ENCODE results near the gene ADAMTS13.

ADAMTS13 gene

DNA sequence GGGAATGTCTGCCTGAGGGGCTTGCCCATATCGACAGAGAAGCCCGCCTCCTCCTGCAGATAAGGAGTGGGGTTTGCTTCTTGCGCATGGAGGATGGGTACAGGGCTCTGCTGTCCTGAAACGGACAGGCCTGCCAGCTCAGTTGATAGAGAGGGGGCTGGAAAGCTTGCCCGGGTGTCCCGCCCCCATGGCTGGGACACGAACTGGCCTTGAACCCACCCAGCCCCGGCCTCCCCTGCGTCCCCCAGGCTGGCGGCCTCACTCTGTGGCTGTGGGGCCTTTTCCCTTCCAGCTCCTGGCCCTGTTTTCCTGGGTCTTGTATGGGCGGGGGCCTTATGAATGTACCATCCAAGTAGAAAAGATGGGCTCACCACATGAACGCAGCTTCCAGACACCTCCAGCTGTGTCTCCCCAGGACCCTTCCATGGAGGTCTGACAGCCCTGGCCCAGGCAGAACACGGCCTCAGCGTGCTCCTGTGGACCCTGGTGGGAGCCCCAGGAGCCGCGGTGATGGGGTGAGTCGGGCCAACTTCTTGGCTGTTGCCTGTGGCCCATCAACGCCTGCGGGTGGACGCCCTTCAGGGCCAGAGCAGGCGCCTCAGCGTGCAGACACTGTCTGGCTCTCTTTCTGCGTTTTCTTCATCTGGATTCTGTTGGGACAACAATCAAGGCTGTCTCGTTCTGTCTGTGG lies 72.6 kb downstream of the ADAMTS13 start:
- H3K4me1 ChIP-seq (ENCODE audit: insufficient read depth, low read length): no peaks in the 10 kb centered on the region
- H3K36me3 ChIP-seq (ENCODE audit: insufficient read depth, low read length): no peaks in the 10 kb centered on the region
- H3K9me3 ChIP-seq (ENCODE audit: insufficient read depth, low read depth, low read length): no peaks in the 10 kb centered on the region
- no peak overlapping the region for H3K27ac ChIP-seq (ENCODE audit: low read depth, low read length)
- H3K4me3 ChIP-seq (ENCODE audit: low read length): no peak overlapping the region
- H3K27me3 ChIP-seq (ENCODE audit: insufficient read depth, low read length): no peaks in the 10 kb centered on the region
- no peak overlapping the region for H3K9ac ChIP-seq (ENCODE audit: low read depth, low read length)
- 90% methylated on average over 24 of the region's 24 CpGs for WGBS

DNA sequence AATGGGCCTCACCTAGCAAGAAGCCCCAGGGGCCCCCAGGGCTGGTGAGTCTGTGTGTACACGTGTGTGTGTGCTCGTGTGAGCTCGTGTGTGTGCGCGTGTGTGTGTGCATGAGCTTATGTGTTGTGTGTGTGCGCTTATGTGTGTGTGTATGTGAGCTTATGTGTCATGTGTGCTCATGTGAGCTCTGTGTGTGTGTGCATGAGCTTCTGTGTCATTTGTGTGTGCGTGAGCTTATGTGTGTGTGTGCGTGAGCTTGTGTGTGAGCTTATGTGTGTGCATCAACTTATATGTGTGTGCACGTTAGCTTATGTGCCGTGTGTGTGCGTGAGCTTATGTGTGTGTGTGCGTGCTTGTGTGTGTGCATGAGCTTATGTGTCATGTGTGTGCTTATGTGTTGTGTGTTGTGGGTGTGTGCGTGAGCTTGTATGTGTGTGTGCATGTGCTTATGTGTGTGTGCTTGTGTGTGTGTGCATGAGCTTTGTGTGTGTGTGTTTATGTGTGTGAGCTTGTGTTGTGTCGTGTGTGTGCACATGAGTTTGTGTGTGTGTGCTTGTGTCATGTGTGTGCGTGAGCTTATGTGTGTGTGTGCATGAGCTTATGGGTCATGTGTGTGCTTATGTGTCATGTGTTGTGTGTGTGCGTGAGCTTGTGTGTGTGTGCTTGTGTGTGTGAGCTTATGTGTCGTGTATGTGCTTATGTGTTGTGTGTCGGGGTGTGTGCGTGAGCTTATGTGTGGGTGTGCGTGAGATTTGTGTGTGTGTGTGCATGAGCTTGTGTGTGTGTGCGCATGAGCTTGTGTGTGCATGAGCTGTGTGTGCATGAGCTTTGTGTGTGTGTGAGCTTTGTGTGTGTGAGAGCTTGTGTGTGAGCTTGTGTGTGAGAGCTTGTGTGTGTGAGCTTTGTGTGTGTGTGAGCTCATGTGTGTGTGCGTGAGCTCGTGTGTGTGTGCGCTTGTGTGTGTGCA lies 73.4 kb downstream of the ADAMTS13 start:
- H3K9ac ChIP-seq (ENCODE audit: low read depth, low read length): no peak overlapping the region
- H3K4me1 ChIP-seq (ENCODE audit: insufficient read depth, low read length): no peaks in the 10 kb centered on the region
- H3K27ac ChIP-seq (ENCODE audit: low read depth, low read length): no peak overlapping the region
- H3K36me3 ChIP-seq (ENCODE audit: insufficient read depth, low read length): no peaks in the 10 kb centered on the region
- H3K4me3 ChIP-seq (ENCODE audit: low read length): no peak overlapping the region
- no peaks in the 10 kb centered on the region for H3K9me3 ChIP-seq (ENCODE audit: insufficient read depth, low read depth, low read length)
- 93% methylated on average over 24 of the region's 24 CpGs for WGBS
- no peaks in the 10 kb centered on the region for H3K27me3 ChIP-seq (ENCODE audit: insufficient read depth, low read length)

DNA sequence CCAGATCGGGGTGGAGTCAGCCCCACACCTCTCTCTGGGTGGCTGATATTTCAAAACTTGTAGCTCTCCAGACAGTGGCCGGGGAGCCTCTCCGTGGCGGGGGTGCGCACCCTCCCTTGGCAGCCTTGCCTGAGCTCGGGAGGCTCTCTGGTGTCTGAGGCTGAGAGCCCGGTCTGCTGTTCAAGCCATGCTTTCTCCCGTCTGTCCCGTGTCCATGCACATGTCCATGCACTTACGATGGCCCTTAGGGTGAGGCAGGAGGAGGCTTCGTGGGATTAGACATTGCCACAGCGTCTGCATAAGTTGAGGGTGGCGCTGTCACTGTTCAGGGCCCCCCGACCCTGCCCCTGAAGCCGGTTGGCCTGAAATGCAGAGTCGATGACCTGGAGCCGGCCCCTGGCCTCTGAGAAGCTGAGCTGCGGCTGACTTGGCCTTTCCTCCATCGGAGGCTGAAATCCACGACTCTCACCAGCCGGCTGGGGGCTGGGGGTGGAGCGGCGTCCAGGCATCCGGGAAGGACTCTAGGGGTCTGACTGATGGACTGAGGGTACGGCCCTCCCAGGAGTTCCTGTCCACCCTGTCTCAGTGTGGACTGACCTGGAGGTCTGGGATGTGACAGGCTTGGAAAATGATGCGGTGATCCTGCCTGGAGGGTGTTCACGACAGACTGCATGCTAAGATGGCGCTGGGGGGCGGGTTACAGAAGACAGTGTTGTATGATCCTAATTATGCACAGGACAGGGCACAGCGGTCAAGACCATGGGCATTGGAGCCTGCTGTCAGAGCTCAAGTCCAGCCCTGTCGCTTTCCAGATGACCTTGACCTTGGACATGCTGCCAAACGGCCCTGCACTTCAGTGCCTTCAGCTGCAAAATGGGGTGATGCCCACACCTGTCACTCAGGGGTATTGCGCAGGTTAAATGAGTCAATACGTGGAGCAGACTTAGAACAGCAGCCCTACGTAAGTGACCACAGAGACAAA lies 75.0 kb downstream of the ADAMTS13 start:
- Histone ChIP-seq H3K4me1 (ENCODE audit: insufficient read depth, low read length) (no peaks in the 10 kb centered on the region), H3K36me3 (ENCODE audit: insufficient read depth, low read length) (no peaks in the 10 kb centered on the region), H3K9me3 (ENCODE audit: insufficient read depth, low read depth, low read length) (peaks cover 4% of the 10 kb centered on the region), H3K9ac (ENCODE audit: low read depth, low read length) (no peak overlapping the region), H3K27ac (ENCODE audit: low read depth, low read length) (no peak overlapping the region), H3K4me3 (ENCODE audit: low read length) (no peak overlapping the region), H3K27me3 (ENCODE audit: insufficient read depth, low read length) (no peaks in the 10 kb centered on the region)
- 89% methylated on average over 35 of the region's 35 CpGs for WGBS

DNA sequence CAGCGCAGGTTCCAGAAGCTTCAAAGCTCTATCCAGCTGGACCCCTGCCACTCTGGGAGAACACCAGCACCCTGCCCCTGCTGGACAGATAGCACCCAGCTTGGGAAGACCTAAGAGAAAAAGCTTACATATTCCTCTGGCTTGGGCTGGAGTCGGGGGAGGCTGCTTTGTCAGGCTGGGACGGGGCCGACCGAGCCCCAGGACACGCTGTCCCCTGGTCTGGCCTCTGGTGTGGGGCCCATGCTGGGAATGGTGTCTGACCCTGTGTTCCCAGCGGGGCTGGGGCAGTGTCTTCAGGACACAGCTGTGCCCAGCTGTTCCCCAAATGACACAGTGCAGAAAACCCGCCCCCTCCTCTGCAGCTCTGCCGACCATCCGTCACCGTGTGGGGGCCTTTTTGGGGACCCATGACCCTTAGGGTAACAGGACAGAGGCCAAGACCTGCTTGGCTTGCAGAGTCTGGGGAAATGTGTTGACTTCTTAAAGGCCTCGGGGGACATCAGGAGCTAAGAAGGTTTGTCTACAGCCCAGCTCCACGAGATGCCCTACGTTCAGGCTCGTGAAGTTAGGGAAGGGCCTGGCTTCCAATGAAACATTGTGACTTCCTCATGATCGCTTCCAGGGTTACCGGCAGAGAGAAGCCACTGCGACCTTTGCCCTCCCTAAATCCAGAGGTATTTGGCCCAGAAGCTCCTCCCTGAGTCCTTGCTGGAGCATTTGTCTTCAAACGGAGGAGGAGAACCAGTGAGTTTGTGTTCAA lies 77.1 kb downstream of the ADAMTS13 start:
- WGBS: 90% methylated on average over 19 of the region's 19 CpGs
- Histone ChIP-seq H3K4me3 (ENCODE audit: low read length) (no peak overlapping the region), H3K4me1 (ENCODE audit: insufficient read depth, low read length) (no peaks in the 10 kb centered on the region), H3K9ac (ENCODE audit: low read depth, low read length) (no peak overlapping the region), H3K9me3 (ENCODE audit: insufficient read depth, low read depth, low read length) (peaks cover 9% of the 10 kb centered on the region), H3K27me3 (ENCODE audit: insufficient read depth, low read length) (no peaks in the 10 kb centered on the region), H3K27ac (ENCODE audit: low read depth, low read length) (no peak overlapping the region), H3K36me3 (ENCODE audit: insufficient read depth, low read length) (no peaks in the 10 kb centered on the region)

DNA sequence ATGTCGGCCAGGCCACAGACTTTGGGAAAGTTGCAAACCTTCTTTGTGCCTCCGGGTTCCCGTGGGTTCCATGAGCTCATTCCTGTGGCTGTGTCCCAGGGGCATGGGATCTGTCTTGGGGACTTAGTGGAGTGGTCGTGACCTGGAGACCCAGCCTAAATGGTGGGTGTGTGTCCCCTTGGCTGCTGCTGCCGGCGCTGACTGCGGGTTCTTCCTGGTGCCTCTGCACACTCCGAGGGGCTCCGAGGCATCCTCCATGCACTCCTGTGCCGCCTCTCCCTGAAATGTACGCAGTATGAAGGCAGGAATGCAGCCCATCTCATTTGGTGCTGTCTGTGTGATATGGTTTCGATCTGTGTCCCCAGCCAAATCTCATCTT lies 77.7 kb downstream of the ADAMTS13 start:
- 92% methylated on average over 12 of the region's 12 CpGs for WGBS

DNA sequence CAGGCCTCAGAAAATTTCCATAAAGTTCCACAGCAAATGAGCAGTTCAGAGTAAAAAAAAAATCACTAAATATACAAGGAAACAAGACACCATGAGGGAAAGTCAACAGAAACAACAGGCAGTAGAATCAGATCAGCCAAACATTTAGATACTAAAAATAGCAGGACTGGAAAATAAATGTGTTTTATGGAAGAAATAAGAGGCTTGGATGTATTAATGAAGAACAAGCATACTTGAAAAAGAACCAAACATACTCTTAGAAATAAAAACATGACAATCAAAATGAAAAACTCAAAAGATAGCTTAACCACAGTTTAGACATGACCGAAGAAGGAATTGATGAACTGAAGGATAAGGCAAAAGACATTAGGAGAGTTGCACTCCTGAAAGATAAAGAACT lies 79.9 kb downstream of the ADAMTS13 start:
- WGBS: 98% methylated on average over 1 of the region's 1 CpG
- no peaks in the 10 kb centered on the region for H3K4me1 ChIP-seq (ENCODE audit: insufficient read depth, low read length)

More for the DNA sequence above, 77.7 kb downstream of the ADAMTS13 start:
- no peaks in the 10 kb centered on the region for H3K4me1 ChIP-seq (ENCODE audit: insufficient read depth, low read length)
- H3K4me3 ChIP-seq (ENCODE audit: low read length): no peak overlapping the region
- H3K27ac ChIP-seq (ENCODE audit: low read depth, low read length): no peak overlapping the region
- H3K27me3 ChIP-seq (ENCODE audit: insufficient read depth, low read length): no peaks in the 10 kb centered on the region
- H3K36me3 ChIP-seq (ENCODE audit: insufficient read depth, low read length): no peaks in the 10 kb centered on the region
- peaks cover 9% of the 10 kb centered on the region for H3K9me3 ChIP-seq (ENCODE audit: insufficient read depth, low read depth, low read length)
- no peak overlapping the region for H3K9ac ChIP-seq (ENCODE audit: low read depth, low read length)

DNA sequence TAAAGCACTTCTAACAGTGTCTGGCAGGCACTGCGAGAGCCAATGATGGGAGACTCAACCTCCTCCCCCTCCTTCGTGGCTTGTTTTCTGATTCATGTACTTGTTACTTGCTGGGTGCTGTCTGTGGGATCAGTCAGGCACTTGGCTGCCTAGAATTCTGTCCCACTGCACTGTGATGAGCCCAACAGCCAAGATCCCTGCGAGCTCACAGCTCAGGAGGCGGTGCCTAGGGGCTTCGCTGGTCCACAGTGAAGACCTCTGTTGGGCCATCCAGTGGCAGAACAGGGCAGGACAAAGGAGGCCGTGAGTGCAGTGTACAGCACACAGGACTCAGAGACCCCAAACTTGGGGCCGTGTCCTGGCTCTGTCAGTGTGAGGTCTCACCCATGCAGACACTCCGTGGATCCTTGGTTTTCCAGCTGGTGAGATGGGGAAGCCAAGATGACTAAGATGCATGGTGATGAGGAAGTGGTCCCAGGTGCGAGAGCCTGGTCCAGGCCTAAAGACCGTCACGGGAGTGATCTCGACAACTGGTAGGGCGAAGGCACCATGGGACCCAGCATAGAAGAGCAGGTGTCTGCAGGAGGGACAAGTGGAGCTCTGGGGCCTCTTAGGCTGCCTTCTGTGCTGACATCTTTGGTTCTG lies 83.1 kb downstream of the ADAMTS13 start:
- Histone ChIP-seq H3K9me3 (ENCODE audit: insufficient read depth, low read depth, low read length) (peaks cover 9% of the 10 kb centered on the region), H3K27me3 (ENCODE audit: insufficient read depth, low read length) (no peaks in the 10 kb centered on the region), H3K9ac (ENCODE audit: low read depth, low read length) (no peak overlapping the region), H3K4me1 (ENCODE audit: insufficient read depth, low read length) (peaks cover 12% of the 10 kb centered on the region), H3K4me3 (ENCODE audit: low read length) (no peak overlapping the region), H3K36me3 (ENCODE audit: insufficient read depth, low read length) (no peaks in the 10 kb centered on the region), H3K27ac (ENCODE audit: low read depth, low read length) (no peak overlapping the region)
- whole genome bisulfite sequencing: 90% methylated on average over 13 of the region's 13 CpGs

More for the DNA sequence above, 79.9 kb downstream of the ADAMTS13 start:
- H3K9ac ChIP-seq (ENCODE audit: low read depth, low read length): no peak overlapping the region
- no peak overlapping the region for H3K4me3 ChIP-seq (ENCODE audit: low read length)
- peaks cover 9% of the 10 kb centered on the region for H3K9me3 ChIP-seq (ENCODE audit: insufficient read depth, low read depth, low read length)
- H3K36me3 ChIP-seq (ENCODE audit: insufficient read depth, low read length): no peaks in the 10 kb centered on the region
- H3K27me3 ChIP-seq (ENCODE audit: insufficient read depth, low read length): no peaks in the 10 kb centered on the region
- H3K27ac ChIP-seq (ENCODE audit: low read depth, low read length): no peak overlapping the region

DNA sequence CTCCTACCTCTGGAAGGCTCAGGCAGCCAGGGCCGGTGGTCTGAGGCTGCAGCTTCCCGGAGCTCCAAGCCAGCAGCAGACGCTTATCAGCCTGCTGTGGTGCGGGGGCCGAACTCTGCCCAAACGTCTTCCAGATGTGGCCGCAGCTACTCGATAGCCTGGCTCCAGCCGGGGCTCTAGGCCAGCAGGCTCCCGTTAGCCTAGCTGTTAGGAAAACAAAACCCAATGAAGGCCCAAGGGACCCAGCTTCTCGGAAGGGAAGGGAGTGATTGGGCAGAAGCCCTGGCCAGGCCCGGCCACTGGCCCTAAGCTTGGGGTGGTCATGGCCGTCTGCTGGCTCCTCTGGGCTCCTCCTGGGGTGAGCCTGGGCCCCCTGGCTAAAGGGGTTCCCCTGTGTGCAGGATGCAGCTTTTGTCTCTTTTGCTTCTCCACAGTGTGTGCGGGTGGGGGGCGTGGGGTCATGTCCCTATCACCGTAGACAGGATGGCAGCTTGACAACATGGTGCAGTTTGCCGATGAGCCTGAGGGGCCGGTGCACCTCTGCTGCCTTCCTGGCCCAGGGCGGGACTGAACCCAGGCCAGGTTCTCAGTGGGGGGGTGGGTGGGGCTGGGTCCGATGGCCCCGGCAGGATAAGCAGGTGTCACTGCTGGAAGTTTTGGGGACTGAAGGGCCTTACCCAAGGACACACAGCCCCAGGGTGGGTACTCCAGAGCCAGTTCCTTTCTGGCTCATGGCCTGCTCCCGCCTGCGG lies 83.9 kb downstream of the ADAMTS13 start:
- peaks cover 12% of the 10 kb centered on the region for H3K4me1 ChIP-seq (ENCODE audit: insufficient read depth, low read length)
- peaks cover 9% of the 10 kb centered on the region for H3K9me3 ChIP-seq (ENCODE audit: insufficient read depth, low read depth, low read length)
- H3K9ac ChIP-seq (ENCODE audit: low read depth, low read length): no peak overlapping the region
- H3K27ac ChIP-seq (ENCODE audit: low read depth, low read length): no peak overlapping the region
- no peaks in the 10 kb centered on the region for H3K27me3 ChIP-seq (ENCODE audit: insufficient read depth, low read length)
- H3K4me3 ChIP-seq (ENCODE audit: low read length): no peak overlapping the region
- WGBS: 93% methylated on average over 23 of the region's 23 CpGs
- H3K36me3 ChIP-seq (ENCODE audit: insufficient read depth, low read length): no peaks in the 10 kb centered on the region

DNA sequence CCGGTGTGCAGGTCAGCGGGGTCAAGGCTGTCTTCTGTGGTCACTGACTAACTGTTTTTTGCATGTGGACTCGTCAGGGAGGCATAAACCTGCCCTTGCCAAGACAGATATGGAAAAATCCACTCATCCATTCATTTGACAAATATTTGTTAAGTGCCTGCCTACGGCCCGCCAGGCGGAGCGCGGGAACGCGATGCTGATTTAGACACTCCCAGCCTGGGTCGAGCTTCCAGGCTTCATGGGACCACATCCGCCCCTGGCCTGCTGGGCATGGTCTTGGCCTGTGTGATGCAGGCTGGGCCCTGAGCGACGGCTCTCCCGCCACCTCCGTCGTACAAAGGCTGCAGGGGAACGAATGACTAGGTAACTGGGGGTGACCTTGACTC lies 84.5 kb downstream of the ADAMTS13 start:
- Histone ChIP-seq H3K4me3 (ENCODE audit: low read length) (no peak overlapping the region), H3K36me3 (ENCODE audit: insufficient read depth, low read length) (no peaks in the 10 kb centered on the region), H3K27ac (ENCODE audit: low read depth, low read length) (no peak overlapping the region), H3K4me1 (ENCODE audit: insufficient read depth, low read length) (peaks cover 12% of the 10 kb centered on the region), H3K9me3 (ENCODE audit: insufficient read depth, low read depth, low read length) (peaks cover 9% of the 10 kb centered on the region), H3K9ac (ENCODE audit: low read depth, low read length) (no peak overlapping the region), H3K27me3 (ENCODE audit: insufficient read depth, low read length) (no peaks in the 10 kb centered on the region)
- WGBS: 93% methylated on average over 18 of the region's 18 CpGs

Data from HUES64 (cell line).